Body of pancreas (tissue), 4 donors: ENCODE data around the gene FRAT2.

Source experiments
- POLR2A ChIP-seq, 3 donors: fragments of 450-650 bp; IDR thresholded peaks; one replicate each; pipeline ENCODE4 v1.6.1; 2016; ENCODE audit warnings: antibody characterized with exemption in 3 of 3, mild to moderate bottlenecking in 2 of 3
- TF ChIP-seq, protein P1 (sequence below), 7 experiments: fragments of 450-650 bp in 4 of 7; fragments of 200-600 bp in 3 of 7; sonication (generic) in 3 of 7; IDR thresholded peaks; one replicate each; pipeline ENCODE4 v1.5.1; 2016 to 2019; ENCODE audit warnings: antibody characterized with exemption in 7 of 7

- TF ChIP-seq, protein P1, sequence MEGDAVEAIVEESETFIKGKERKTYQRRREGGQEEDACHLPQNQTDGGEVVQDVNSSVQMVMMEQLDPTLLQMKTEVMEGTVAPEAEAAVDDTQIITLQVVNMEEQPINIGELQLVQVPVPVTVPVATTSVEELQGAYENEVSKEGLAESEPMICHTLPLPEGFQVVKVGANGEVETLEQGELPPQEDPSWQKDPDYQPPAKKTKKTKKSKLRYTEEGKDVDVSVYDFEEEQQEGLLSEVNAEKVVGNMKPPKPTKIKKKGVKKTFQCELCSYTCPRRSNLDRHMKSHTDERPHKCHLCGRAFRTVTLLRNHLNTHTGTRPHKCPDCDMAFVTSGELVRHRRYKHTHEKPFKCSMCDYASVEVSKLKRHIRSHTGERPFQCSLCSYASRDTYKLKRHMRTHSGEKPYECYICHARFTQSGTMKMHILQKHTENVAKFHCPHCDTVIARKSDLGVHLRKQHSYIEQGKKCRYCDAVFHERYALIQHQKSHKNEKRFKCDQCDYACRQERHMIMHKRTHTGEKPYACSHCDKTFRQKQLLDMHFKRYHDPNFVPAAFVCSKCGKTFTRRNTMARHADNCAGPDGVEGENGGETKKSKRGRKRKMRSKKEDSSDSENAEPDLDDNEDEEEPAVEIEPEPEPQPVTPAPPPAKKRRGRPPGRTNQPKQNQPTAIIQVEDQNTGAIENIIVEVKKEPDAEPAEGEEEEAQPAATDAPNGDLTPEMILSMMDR (IDR thresholded peaks at IDR 0.05), result no peak
- TF ChIP-seq POLR2A (IDR thresholded peaks at IDR 0.05), result no peak
Observed at GRCh38 chr10:97361537-97361901, 27.0 kb upstream of the FRAT2 start.
